Endodermal cell (in vitro differentiated cells): ENCODE data around the gene DTNB. TPM values are rescaled to one million over a fixed set of nuclear protein-coding genes. Genes with fewer than 3 reads are reported as not detected.

ENCODE experiments used
- DNase-seq: peaks from one replicate; pipeline ENCODE4 v3.0.0-alpha.2; 2017
- H3K27ac ChIP-seq: 2 replicates; pipeline ENCODE4 v1.5.1; 2013; ENCODE audit warnings: mild to moderate bottlenecking, low read depth, low read length, moderate library complexity
- H3K27me3 ChIP-seq: 2 replicates; pipeline ENCODE4 v1.6.1; 2013; ENCODE audit warnings: mild to moderate bottlenecking, low read length, moderate library complexity; ENCODE audit not compliant: insufficient read depth, control insufficient read depth, poor library complexity, severe bottlenecking
- H3K36me3 ChIP-seq: 2 replicates; pipeline ENCODE4 v1.7.0; 2013; ENCODE audit warnings: mild to moderate bottlenecking, low read length, moderate library complexity; ENCODE audit not compliant: control insufficient read depth, insufficient read depth
- H3K4me1 ChIP-seq: one replicate; pipeline ENCODE4 v1.7.0; 2013; ENCODE audit warnings: low read length; ENCODE audit not compliant: control insufficient read depth, insufficient read depth
- H3K4me3 ChIP-seq: 2 replicates; pipeline ENCODE4 v1.5.1; 2013; ENCODE audit warnings: mild to moderate bottlenecking, low read length, moderate library complexity
- H3K9ac ChIP-seq: 2 replicates; pipeline ENCODE4 v1.6.1; 2013; ENCODE audit warnings: mild to moderate bottlenecking, low read length, moderate library complexity; ENCODE audit not compliant: poor library complexity, severe bottlenecking; ENCODE audit errors: extremely low read depth
- H3K9me3 ChIP-seq: 2 replicates; pipeline ENCODE4 v1.6.1; 2013; ENCODE audit warnings: mild to moderate bottlenecking, low read length, moderate library complexity; ENCODE audit not compliant: control insufficient read depth
- H3K27ac Mint-ChIP-seq: 2 replicates; pipeline ENCODE4 v1.8.0; 2020; ENCODE audit warnings: mixed read lengths
- H3K27me3 Mint-ChIP-seq: 2 replicates; pipeline ENCODE4 v1.8.0; 2021; ENCODE audit warnings: mild to moderate bottlenecking, mixed read lengths; ENCODE audit not compliant: insufficient read depth
- H3K36me3 Mint-ChIP-seq: 2 replicates; pipeline ENCODE4 v1.8.0; 2020; ENCODE audit warnings: low read depth, mixed read lengths
- H3K4me1 Mint-ChIP-seq: 2 replicates; pipeline ENCODE4 v1.8.0; 2020; ENCODE audit warnings: mixed read lengths
- H3K4me3 Mint-ChIP-seq: 2 replicates; pipeline ENCODE4 v1.8.0; 2020; ENCODE audit warnings: mild to moderate bottlenecking, moderate library complexity, mixed read lengths
- H3K9me3 Mint-ChIP-seq: 2 replicates; pipeline ENCODE4 v1.8.0; 2020; ENCODE audit warnings: mild to moderate bottlenecking, mixed read lengths
- WGBS, 2 experiments: methylation state at CpG; one replicate each; pipeline versions ENCODE4 v1.1.5 to v1.1.7; 2013; ENCODE audit warnings: missing lambda C conversion rate in 2 of 2, mixed read lengths in 1 of 2; ENCODE audit not compliant: insufficient coverage in 1 of 2, insufficient read length in 1 of 2; 5-methylcytosine and 5-hydroxymethylcytosine counted together
- total RNA-seq, 2 donors: library from RNA; stranded (reverse); fragmentation: NEBNext Ultra II Directional in 1 of 2; extraction: Animal tissue kit (Norgen Biotek cat#: 25700) in 1 of 2; gene quantifications; 2 replicates in 1 of 2; 3 replicates in 1 of 2; pipeline ENCODE4 v1.2.1, GENCODE V29; 2021
- TF ChIP-seq, protein P1 (sequence below): fragments of 200-600 bp; sonication (generic); conservative IDR thresholded peaks from 2 replicates; pipeline ENCODE4 v1.5.0; 2021; ENCODE audit warnings: antibody characterized with exemption, mild to moderate bottlenecking

DTNB gene
- total RNA-seq, 2 donors from 2014 or later, result 38.8 to 48.7 TPM

DNA sequence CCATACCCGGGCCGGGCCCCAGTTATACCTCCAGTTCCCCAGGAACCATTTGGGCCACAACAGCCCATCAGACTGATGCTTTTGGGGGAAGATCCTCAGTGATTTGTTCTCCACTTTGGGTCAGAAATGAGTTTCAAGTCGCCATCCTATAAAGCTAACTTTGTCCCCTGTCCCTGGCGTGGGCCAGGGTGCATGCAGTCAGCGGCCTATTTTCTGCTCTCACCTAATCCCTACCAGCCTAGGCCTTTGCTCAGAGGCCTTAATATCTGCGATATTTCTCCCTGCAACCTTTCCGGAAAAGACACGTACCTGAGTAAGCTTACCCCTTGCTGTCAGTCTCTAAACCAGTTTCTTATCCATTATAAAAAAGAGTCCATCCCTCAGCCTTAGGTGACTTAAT is 338.9 kb downstream of the DTNB start:
- Histone ChIP-seq H3K9me3 (no peaks in the 10 kb centered on the region), H3K27me3 (no peaks in the 10 kb centered on the region), H3K4me3 (no peak overlapping the region), H3K36me3 (no peaks in the 10 kb centered on the region), H3K27ac (no peak overlapping the region), H3K9ac (no peak overlapping the region), H3K4me1 (peaks cover 10% of the 10 kb centered on the region)
- H3K9me3 Mint-ChIP-seq, result no peaks in the 10 kb centered on the region
- H3K27ac Mint-ChIP-seq, result no peak overlapping the region
- H3K4me1 Mint-ChIP-seq, result peaks cover 12% of the 10 kb centered on the region
- no peaks in the 10 kb centered on the region for H3K27me3 Mint-ChIP-seq
- H3K36me3 Mint-ChIP-seq, result no peaks in the 10 kb centered on the region
- WGBS, 2 experiments, result 92 to 98% methylated on average over 6 to 8 of the region's 8 CpGs
- no peak for DNase-seq
- TF ChIP-seq, protein P1, sequence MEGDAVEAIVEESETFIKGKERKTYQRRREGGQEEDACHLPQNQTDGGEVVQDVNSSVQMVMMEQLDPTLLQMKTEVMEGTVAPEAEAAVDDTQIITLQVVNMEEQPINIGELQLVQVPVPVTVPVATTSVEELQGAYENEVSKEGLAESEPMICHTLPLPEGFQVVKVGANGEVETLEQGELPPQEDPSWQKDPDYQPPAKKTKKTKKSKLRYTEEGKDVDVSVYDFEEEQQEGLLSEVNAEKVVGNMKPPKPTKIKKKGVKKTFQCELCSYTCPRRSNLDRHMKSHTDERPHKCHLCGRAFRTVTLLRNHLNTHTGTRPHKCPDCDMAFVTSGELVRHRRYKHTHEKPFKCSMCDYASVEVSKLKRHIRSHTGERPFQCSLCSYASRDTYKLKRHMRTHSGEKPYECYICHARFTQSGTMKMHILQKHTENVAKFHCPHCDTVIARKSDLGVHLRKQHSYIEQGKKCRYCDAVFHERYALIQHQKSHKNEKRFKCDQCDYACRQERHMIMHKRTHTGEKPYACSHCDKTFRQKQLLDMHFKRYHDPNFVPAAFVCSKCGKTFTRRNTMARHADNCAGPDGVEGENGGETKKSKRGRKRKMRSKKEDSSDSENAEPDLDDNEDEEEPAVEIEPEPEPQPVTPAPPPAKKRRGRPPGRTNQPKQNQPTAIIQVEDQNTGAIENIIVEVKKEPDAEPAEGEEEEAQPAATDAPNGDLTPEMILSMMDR, result no peak
- no peak overlapping the region for H3K4me3 Mint-ChIP-seq

DNA sequence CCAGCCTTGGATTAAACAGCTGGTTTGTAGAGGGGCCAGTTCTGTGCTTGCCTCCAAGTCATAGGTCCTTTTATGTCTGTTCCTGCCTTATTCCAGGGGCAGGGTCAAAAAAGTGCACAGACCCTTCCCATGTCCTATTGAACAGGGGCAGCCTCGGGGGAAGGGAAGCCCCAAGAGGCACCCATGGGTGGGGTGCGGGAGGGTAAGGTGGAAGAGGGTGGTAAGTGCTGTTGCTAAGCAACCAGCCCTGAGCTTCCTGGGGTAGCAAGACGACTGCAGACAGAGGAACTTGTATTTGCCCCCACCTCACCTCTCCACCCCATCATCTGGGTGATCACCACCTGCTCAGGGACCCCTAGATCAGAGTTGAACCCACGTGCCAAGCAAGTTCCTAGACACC is 339.4 kb downstream of the DTNB start:
- H3K9me3 Mint-ChIP-seq, result no peaks in the 10 kb centered on the region
- Histone ChIP-seq H3K36me3 (no peaks in the 10 kb centered on the region), H3K27ac (no peak overlapping the region), H3K9me3 (no peaks in the 10 kb centered on the region), H3K9ac (no peak overlapping the region), H3K4me3 (no peak overlapping the region), H3K27me3 (no peaks in the 10 kb centered on the region), H3K4me1 (peaks cover 10% of the 10 kb centered on the region)
- no peak for DNase-seq
- TF ChIP-seq, protein P1, result no peak
- no peaks in the 10 kb centered on the region for H3K27me3 Mint-ChIP-seq
- H3K36me3 Mint-ChIP-seq, result no peaks in the 10 kb centered on the region
- H3K4me1 Mint-ChIP-seq, result peaks cover 12% of the 10 kb centered on the region
- H3K27ac Mint-ChIP-seq, result no peak overlapping the region
- H3K4me3 Mint-ChIP-seq, result no peak overlapping the region
- WGBS, 2 experiments, result 89 to 90% methylated on average over 4 of the region's 4 CpGs

DNA sequence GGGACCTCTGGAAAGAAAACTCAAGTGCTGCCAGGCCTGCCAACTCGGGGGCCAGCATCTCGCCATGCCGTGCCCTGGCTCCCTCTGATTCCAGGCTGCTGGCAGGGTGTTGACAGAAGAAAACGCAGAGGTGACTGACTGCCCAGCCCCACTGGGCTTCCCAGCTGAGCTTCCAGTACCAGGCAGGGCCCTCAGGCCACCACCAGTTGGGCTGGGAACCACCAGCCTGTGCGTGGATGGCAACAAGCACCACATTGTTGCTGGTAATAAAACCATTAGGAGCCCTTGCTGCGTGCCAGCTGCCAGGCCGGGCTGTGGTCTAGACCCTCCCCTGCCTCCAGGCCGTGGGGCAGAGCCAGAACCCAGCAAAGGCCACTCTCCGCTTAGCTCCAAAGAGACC is 340.8 kb downstream of the DTNB start:
- no peak for DNase-seq
- 92 to 95% methylated on average over 4 to 9 of the region's 9 CpGs for WGBS, 2 experiments
- Histone ChIP-seq H3K36me3 (no peaks in the 10 kb centered on the region), H3K27ac (no peak overlapping the region), H3K9ac (no peak overlapping the region), H3K27me3 (no peaks in the 10 kb centered on the region), H3K9me3 (no peaks in the 10 kb centered on the region), H3K4me1 (peaks cover 10% of the 10 kb centered on the region), H3K4me3 (no peak overlapping the region)
- H3K4me3 Mint-ChIP-seq, result no peak overlapping the region
- peaks cover 3% of the 10 kb centered on the region for H3K36me3 Mint-ChIP-seq
- TF ChIP-seq, protein P1, result no peak
- H3K27me3 Mint-ChIP-seq, result no peaks in the 10 kb centered on the region
- no peak overlapping the region for H3K27ac Mint-ChIP-seq
- H3K9me3 Mint-ChIP-seq, result no peaks in the 10 kb centered on the region
- H3K4me1 Mint-ChIP-seq, result peaks cover 12% of the 10 kb centered on the region
